NCI-H2107 (cell line): ENCODE measurements around the gene FARS2.

ENCODE experiments used
- DNase-seq: peaks from one replicate; lab custom pipeline; 2025; lab: John Stamatoyannopoulos, UW

FARS2 gene

DNA sequence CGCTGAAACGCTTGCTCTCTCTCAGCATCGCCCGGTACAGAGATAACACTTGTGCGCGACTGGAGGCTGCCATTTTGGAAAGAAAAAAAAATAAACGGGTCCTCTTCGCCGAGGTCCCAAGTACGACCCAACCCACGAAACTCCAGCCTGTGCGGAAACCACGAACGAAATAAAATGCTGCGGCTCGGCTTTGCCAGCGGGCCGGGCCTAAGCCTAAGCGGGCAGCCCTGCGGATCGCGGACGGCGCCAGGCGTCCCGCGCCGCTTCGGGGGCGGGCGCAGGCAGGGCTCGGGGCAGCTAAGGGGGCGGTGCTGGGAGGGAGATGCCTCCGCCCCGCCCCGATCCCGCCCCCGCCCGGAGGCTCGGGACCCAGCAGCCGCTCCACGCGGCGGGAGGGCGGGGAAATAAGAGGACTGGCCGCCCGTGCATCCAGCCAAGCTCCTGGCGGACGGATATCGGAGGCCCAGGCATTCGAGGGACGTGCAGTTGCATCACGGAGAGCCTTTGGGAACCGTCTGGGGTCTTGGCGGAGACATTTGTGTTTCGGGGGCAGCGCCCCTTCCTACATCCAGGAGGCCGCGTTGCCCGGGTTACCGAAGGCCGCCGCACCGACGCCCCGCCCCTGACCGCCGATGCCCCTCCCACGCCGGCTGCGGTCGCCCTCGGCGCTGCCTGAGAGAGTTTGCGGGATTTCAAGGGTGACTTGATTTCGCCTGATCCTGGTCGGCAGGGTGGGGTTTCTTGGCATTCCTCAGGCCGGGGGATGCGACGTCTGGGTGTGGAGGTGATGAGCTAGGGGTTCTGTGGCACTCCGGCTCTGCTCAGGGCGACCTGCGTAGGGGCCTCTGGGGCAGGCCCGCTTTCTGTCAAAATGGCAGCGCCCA lies at the start of gene FARS2, which contains the start of gene LYRM4:
Gene FARS2 (plus strand): TSS at position 853 of the 884 bp plus-strand sequence.
Gene LYRM4 (minus strand): TSS at position 290 of the 884 bp plus-strand sequence. CDS start 217 bp downstream, at position 73.
- no peak for DNase-seq

DNA sequence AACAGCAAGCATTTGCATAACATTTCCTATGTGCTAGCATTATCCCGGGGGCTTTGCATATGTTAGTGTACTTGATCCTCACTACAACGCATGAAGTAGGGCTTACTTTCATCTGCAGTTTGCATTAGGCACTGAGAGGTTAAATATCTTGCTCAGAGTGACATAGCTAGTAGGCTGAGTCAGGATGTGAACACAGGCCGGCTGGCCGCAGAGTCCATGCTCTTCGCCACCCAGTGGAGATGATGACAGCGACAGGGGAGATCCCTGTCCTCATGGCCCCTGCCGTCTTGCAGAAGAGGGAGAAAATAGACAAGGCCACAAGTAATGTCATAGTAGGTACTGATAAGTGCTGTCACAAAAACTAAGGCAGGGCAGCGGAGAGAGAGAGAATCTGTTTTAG lies 47.5 kb upstream of the FARS2 start:
- no peak for DNase-seq

GRCh38 chr6:5214570-5215052 lies 46.7 kb upstream of the FARS2 start:
- DNase-seq = no peak

- DNase-seq = no peak
These were observed 46.2 kb upstream of the FARS2 start for GRCh38 chr6:5215159-5215558.

- DNase-seq = no peak
These were observed 45.5 kb upstream of the FARS2 start for GRCh38 chr6:5215799-5216198.

DNA sequence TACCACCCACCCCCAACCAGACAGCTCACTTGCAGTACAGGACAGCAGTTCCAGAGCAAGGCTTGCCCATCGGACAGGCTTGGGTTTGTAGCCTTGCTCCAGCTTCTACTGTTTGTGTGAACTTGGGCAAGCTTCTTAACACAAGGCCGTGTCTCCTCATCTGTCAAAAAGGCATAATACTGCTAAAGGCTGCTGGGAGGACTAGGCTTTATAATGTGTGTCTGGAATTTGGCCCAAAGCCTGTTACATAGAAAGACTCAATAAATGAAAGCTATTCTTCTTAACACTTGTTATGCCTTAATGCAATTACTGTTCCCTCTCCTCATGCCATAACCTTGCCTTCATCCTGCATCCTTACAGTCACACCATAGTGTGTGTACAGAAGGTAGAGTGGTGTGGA lies 44.0 kb upstream of the FARS2 start:
- no peak for DNase-seq

DNA sequence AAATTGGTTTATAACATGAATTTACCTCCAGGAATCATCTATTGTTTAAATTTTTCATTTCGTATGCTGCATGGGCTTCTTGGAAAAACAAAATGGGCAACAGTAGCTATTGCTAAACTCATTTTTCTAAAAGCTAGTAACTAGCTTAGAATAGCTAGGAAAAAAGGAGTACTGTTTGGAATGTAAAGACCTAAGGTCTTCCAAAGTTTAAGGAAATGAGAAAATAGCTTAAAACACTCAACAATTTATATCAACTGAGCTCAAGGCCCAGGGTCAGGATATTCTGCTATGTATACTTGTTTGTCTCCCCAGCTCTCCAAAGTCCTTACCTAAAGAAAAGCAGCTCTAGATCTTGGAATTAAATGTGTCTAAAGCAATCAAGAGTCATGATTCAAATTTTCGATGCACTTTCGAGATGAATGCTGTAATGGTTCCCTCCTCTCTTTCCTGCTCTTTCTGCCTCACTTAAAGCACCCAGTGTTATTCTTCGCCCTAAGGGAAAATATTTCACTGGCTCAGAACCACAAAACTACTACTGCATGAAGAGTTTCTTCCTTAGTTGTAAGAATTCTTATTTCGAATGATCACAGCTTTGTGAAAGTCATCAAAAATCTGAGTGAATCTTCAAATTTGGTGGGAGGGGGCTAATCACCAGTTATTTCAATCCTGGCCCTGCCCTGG lies 42.2 kb upstream of the FARS2 start:
- no peak for DNase-seq

DNA sequence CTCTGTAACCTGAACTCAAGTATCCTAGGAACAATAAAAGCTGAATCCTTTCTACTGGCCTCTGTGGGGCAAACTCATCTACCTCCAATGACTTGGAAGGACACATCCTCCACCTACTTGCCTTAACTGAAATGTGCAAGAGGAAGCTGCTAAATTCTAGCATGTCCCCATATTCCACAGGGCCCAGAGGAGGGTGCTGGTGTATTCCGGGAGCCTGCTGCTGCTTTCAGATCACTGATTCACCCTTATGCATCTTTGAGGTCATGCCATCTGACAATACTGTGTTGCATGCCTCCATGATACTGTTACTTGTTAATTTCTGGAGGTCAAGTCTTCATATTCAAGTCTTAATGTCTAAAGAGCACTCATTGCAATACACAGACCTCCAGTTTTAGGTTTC lies 40.9 kb upstream of the FARS2 start:
- no peak for DNase-seq

- no peak for DNase-seq
These were observed 38.0 kb upstream of the FARS2 start for GRCh38 chr6:5223309-5223708.

DNA sequence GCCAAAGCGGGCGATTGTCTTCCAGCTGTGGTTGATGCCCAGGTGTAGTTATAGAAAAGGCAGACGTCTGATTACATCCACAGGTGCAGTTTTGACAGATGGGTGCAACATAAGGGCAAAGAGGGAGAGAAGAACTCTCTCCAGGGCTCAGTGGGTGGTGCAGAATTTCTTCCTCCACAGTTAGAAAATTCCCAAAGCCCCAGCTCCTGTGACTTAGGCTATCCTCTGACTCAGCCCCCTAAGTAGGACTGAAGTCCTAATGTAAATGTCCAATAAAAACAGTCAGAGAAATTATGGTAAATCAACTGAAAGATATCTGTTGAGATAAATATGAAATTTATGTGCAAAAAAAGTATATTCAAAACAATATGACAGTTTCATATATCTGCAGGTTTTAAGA lies 32.0 kb upstream of the FARS2 start:
- DNase-seq = no peak

- no peak for DNase-seq
These were observed 31.2 kb upstream of the FARS2 start for GRCh38 chr6:5230081-5230480.

- DNase-seq = no peak
These were observed 30.0 kb upstream of the FARS2 start for GRCh38 chr6:5231289-5231688.

DNA sequence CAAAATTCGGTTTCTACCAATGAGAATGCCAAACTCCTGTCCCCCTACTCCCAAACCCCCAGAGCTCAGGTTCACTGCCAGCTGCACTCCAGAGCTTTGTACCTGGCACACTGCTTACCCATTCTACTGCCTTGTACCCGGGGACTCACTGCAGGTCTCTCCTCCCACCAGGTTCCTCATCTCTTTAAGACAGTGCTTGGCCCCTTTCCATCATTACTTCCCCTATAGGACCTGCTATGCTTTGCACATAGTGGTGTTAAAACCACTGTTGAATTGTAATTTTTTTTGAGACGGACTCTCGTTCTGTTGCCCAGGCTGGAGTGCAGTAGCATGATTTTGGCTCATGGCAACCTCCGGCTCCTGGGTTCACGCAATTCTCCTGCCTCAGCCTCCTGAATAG lies 26.4 kb upstream of the FARS2 start:
- DNase-seq = no peak

GRCh38 chr6:5235830-5236229 lies 25.5 kb upstream of the FARS2 start:
- DNase-seq = no peak

- DNase-seq = no peak
These were observed 23.5 kb upstream of the FARS2 start for GRCh38 chr6:5237805-5238204.

- DNase-seq = no peak
These were observed 23.0 kb upstream of the FARS2 start for GRCh38 chr6:5238336-5238735.

DNA sequence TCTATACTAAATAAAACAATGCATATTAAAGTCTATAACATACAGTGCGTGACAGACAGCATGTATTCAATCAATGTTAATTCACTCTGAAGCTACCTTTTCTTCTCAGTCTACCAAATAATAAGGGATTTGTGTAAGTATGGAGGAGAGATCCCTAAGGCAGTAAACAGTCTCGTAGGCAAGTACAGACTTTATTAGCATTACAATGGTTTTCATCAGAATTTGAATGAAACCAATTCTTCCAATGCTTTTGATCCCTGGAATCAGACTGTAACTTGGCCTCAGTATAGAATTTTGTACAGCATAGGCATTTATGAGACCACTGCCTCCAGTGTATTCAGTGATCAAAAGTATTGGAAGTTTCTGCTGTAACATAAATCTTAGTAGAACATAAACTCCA lies 20.1 kb upstream of the FARS2 start:
- no peak for DNase-seq

- no peak for DNase-seq
These were observed 18.2 kb upstream of the FARS2 start for GRCh38 chr6:5243069-5243468.

GRCh38 chr6:5246141-5247097 lies 14.9 kb upstream of the FARS2 start:
- DNase-seq = no peak

- DNase-seq = no peak
These were observed 14.1 kb upstream of the FARS2 start for GRCh38 chr6:5247201-5247600.

- DNase-seq = no peak
These were observed 12.8 kb upstream of the FARS2 start for GRCh38 chr6:5248302-5249098.
